GM12892 (cell line): ENCODE data around the gene AP2B1.

ENCODE experiments used
- DNase-seq: peaks from one replicate; pipeline ENCODE4 v3.0.0; 2011; ENCODE audit not compliant: insufficient read length
- FAIRE-seq: peaks from 2 replicates; lab custom pipeline; 2011; peaks lifted over from hg19 to GRCh38; lab: Jason Lieb, UNC
- POLR2A ChIP-seq: IDR thresholded peaks from 2 replicates; pipeline ENCODE4 v1.6.1; 2011; ENCODE audit warnings: low read depth, low read length, control low read depth
- POLR2AphosphoS5 ChIP-seq: IDR thresholded peaks from 2 replicates; pipeline ENCODE4 v1.6.1; 2011; ENCODE audit warnings: low read depth, low read length, control low read depth
- TAF1 ChIP-seq: IDR thresholded peaks from 2 replicates; pipeline ENCODE4 v1.6.1; 2011; ENCODE audit warnings: low read depth, mild to moderate bottlenecking, control low read depth, low read length, borderline replicate concordance

Gene AP2B1

DNA sequence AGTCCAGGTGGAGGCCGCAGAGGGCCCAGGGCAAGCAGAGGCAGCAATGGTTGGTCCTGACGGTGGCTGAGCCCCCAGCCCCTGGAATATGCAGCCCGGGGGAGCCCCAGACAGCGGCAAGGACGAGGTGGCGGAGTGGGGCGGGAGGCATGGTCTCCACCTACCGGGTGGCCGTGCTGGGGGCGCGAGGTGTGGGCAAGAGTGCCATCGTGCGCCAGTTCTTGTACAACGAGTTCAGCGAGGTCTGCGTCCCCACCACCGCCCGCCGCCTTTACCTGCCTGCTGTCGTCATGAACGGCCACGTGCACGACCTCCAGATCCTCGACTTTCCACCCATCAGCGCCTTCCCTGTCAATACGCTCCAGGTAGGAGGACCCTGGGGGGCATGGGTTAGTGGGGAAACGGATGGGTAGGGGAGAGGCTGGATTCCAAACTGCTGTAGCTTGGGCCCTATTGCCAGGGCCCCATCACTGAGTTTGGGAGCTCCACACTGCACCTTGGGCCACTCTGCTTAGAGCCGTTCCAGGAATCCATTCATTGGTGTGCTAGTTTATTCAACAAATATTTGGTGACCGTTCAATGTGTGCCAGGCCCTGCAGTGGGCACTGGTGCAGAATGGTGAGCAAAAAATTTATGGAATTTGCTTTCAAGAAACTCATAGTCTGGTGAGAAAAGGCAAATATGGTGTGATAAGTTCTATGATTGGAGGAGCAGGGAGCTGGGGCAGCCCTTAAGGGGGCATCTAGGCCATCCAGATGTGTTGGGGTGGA, 148.1 kb downstream of the AP2B1 start:
- no peak for DNase-seq
- no peak for FAIRE-seq
- TF ChIP-seq TAF1: no peak
- no peak for TF ChIP-seq POLR2AphosphoS5
- no peak for TF ChIP-seq POLR2A

DNA sequence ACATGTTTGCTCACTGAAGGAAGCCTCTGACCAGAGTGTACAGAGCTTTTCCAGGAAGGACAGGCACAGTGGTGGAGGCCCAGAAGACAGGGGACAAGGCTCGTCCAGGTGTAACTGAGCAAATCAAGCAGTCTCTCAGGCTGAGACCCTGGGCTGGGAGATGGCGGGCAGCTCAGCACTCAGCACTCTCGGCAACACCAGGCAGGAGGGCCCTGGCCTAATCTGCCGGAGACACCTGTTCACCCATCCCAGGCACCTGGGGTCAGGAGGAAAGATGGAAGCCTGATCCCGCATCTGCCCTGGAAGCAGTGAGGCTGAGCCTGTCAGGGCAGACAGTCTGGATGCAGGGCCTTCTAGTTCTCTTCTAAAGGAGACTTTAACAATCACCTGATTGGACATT, 149.1 kb downstream of the AP2B1 start:
- FAIRE-seq (no peak), DNase-seq (no peak)
- TF ChIP-seq TAF1 (no peak), POLR2AphosphoS5 (no peak), POLR2A (no peak)

DNA sequence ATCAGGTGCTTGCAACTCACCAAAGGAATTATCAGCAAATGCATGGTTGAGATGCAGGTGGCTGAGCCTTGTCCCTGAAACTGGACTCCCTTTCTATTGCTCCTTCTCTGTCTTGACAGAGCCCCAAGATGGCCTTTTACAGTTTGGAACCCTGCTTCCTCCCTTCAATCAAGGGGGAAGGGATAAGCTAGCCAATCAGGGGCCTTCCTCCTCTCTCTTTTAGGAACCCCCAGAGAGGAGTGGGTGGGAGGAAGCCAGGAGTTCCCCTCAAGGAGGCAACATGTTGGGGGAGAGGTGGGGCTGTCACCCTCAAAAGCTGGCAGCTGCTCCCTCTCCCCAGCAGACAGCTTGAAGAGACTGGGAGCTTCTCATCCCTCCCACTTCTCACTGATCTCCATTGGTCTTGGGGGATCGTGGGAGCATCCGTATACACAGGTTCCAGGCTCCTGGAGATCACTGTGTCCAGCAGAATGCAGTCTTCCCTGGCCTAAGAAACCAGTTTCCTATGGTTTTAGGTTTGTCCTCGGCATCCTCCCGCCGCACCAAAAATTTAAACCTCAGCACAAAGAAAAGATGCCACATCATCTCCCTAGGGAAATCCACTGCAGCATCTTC, 151.5 kb downstream of the AP2B1 start:
- DNase-seq: no peak
- FAIRE-seq: no peak
- TF ChIP-seq POLR2AphosphoS5: no peak
- TF ChIP-seq POLR2A: no peak
- no peak for TF ChIP-seq TAF1

DNA sequence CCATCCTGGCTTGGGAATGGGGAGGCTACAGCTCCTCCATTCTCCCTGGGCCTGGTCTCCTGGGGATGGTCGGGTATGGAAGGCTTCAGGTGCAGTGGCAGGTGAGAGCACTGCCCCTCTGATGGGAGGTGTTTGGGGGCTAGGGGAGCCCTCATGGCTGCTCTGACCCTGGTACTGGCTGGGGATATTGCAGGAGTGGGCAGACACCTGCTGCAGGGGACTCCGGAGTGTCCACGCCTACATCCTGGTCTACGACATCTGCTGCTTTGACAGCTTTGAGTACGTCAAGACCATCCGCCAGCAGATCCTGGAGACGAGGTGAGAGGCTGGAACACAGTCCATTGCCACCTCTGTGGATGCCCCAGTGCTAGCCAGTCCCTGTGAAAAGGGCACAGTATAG, 153.1 kb downstream of the AP2B1 start:
- TF ChIP-seq POLR2A: no peak
- no peak for TF ChIP-seq TAF1
- no peak for TF ChIP-seq POLR2AphosphoS5
- FAIRE-seq (no peak), DNase-seq (no peak)

DNA sequence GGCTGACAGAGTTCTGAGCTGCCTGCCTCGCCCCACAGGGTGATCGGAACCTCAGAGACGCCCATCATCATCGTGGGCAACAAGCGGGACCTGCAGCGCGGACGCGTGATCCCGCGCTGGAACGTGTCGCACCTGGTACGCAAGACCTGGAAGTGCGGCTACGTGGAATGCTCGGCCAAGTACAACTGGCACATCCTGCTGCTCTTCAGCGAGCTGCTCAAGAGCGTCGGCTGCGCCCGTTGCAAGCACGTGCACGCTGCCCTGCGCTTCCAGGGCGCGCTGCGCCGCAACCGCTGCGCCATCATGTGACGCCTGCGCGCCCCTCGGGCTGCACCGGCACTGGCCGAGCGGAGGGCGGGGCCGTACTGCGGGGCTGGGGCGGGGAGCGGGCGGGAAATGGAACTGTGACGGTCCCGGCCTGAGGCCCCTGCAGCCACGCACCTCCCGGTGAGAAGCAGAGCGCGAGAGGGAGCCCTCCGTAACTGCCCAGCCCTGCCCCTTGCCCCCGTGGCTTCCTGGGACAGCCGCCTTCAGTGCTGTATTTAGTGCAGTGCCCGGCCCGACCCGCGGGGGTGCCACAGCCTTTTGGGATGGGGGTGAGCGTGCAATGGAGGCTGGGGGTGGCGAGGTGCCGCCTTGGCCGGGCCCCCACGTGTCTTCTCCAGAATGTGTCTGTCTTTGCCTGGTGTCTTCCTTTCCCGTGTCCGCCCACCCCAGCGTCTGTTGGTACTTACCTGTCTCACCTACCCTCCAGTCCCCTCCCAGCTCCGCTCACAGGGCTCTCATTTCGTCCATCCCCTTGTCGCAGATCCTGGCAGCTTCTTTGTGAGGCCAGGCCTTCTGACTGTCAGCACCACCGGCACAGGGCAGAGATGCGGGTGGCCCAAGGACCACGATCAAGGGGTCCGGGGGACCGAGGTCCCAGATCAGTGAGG, 154.1 kb downstream of the AP2B1 start:
- TF ChIP-seq POLR2A (no peak), POLR2AphosphoS5 (no peak), TAF1 (no peak)
- no peak for DNase-seq
- no peak for FAIRE-seq

DNA sequence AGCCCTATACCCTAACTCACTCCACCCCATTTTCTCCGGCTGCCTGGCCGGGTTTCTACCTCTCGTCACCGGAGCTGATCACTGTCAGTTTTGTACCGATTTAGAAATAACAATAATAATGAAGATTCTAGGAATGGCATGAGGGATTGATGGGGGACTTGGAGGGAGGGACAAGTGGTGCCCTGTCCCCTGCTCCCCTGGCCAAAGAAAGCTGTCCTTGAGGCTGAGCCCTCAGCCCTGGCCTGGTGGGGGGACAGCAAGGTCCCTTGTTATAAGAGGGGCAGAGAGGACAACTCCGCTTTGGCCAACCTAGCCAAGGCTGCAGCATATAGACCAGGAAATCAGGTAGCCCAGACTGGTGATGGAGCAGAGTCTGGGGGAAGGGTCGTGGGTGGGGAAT, 155.4 kb downstream of the AP2B1 start:
- FAIRE-seq: no peak

DNA sequence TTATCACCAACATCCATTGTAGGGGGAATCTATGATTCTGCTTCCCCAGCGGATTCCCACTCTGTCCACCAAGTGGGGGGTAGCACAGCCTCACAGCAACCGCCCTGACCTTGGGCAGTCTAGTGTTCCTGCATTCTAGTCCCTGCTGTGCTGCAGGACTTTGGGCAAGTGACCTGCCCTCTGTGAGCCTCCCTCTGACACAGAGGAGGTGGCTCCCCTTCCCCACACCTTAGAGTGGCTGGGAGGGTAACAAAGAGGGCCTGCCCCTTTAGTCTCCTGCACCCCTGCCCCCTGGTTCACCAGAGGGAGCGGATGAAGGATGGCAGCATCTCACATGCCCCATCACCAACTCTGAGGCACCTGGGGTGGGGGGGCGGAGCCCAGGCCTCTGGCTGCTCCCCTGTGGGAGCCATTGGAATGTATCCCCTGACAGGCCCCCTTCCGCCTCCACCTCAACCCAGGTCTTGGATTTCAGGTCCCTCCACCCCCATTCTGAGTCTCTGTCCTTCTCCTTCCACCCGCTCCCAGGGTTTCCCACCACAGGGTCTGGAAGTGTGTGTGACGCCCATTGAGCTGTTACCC, 155.9 kb downstream of the AP2B1 start:
- no peak for DNase-seq
- FAIRE-seq: no peak
- TF ChIP-seq POLR2AphosphoS5 (no peak), POLR2A (no peak), TAF1 (no peak)

More for the DNA sequence above, 155.4 kb downstream of the AP2B1 start:
- no peak for DNase-seq
- no peak for TF ChIP-seq POLR2AphosphoS5
- no peak for TF ChIP-seq POLR2A

DNA sequence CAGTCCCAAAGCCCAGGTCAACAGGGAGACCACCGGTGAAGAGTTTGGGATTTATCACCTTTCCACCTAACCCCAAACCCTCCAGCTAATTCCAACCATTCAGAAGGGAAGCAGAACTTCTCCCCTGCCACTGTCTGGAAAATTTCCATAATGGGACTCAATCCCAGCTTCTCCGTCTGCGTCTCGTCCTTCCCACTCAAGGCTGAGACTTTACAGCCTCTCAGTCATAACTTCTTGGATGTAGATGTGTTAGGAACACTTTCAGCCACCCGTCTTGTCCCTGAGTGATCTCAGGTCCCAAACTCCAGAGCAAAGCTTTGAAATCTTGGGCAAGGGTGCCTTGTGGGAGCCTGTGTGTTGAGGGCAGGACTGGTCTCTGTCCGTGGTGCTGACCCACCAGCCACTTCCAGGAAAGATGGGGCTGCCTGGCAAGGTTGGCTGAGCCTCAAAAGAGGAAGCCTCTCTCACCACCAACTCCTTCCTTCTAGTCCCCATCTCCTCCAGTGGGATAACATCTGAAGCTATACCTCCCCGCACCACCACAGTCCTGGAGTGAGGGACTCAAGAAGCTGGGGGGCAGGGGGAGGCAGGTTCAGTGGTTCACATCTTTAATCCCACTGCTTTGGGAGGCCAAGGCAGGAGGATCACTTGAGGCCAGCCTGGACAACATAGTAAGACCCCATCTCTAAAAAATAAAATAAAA, 156.7 kb downstream of the AP2B1 start:
- TF ChIP-seq POLR2A (no peak), TAF1 (no peak), POLR2AphosphoS5 (no peak)
- no peak for DNase-seq
- no peak for FAIRE-seq

DNA sequence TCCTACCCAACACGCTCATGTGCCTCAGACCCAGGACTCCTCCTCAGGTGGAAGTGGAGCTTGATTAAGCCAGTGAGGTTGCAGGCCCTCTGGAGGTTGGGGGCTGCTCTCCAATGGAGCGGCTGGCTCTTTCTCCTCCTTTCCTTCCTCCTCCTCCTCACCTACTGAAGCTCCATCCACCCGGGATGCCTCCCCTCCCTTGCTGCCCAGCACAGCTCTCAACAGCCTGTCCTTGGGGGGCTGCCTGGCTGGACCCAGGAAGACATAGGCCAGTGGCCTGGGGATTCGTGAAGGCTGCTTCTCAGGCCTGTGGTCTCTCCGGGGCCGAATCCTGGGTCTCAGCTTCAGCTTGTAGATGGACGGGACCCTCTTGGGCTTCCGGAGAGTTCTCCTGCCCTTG, 157.7 kb downstream of the AP2B1 start:
- FAIRE-seq (no peak), DNase-seq (no peak)
- no peak for TF ChIP-seq POLR2AphosphoS5
- TF ChIP-seq TAF1: no peak
- no peak for TF ChIP-seq POLR2A

DNA sequence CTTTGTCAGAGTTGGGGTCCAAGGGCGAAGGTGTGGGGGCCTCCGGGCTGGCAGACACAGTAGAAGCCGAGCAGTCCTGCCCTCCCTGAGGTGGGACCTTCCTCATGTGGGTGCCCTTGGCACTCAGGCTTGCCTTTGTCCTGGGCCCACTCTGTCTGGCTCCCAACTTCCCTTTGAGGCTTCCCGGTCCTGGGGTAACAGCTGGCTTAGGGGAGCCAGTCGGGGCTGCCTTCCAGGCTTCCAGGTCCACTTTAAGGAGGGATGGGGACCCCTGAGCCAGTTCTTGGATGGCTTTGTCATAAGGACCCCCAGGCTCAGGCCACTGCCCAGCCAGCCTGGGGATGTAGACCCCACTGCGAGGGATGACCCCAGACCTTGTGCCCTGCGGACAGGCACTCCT, 158.1 kb downstream of the AP2B1 start:
- DNase-seq (no peak), FAIRE-seq (no peak)
- no peak for TF ChIP-seq POLR2A
- TF ChIP-seq TAF1: no peak
- TF ChIP-seq POLR2AphosphoS5: no peak

DNA sequence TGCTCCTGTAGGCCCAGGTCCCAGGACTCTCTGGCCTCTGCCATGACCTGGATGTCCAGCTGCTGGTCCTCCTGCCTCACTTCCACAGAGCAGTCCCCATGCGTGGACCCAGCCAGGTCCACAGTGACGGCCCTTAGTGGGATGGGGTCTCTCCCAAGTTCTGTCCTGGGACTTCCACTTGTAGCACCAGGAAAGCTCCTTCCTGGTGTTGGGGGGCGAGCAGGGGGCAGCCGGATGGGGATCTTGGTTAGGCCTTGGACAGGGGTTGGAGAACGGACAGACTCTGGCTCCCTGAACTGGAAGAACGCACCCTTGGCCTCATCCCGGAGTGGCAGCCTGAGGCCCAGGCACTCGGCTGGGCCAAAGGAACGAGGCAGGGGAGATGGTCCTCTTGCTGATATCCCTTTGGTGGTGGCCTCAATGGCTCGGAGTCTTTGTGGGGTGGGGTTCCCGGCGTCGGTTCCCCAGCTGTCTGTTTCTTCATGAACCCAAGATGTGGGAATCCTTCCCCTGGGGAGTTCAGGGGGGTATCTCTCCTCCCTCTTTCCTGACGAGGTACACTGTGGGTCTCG, 158.7 kb downstream of the AP2B1 start:
- FAIRE-seq (no peak), DNase-seq (no peak)
- no peak for TF ChIP-seq TAF1
- no peak for TF ChIP-seq POLR2A
- no peak for TF ChIP-seq POLR2AphosphoS5
